K562 (cell line): ENCODE measurements around the gene MYO1E. TPM values are rescaled to one million over a fixed set of nuclear protein-coding genes. Genes with fewer than 3 reads are reported as not detected.

Experiments used
- ARHGAP35 ChIP-seq: fragments of 450-650 bp; IDR thresholded peaks from 2 replicates; pipeline ENCODE4 v1.6.1; 2018; ENCODE audit not compliant: partially characterized antibody
- CHD1 ChIP-seq: fragments of 200-600 bp; sonication (generic); IDR thresholded peaks from one replicate; pipeline ENCODE4 v1.6.1; 2012; ENCODE audit warnings: mild to moderate bottlenecking, moderate library complexity, low read length, inconsistent platforms
- GATA2 ChIP-seq: sonication (generic); formaldehyde crosslinking; IDR thresholded peaks from 2 replicates; pipeline ENCODE4 v1.4.0; 2020; ENCODE audit warnings: mild to moderate bottlenecking, missing genetic modification reagents
- HMG20B ChIP-seq: fragments of 250-450 bp; sonication (Bioruptor Pico); IDR thresholded peaks from 2 replicates; pipeline ENCODE4 v1.5.0; 2021; ENCODE audit warnings: mild to moderate bottlenecking
- IFI16 ChIP-seq: fragments of 250-450 bp; sonication (Bioruptor Pico); IDR thresholded peaks from 2 replicates; pipeline ENCODE4 v2.1.2; 2022; ENCODE audit warnings: mild to moderate bottlenecking, inconsistent platforms
- MYC ChIP-seq, 2 experiments: fragments of 250-450 bp in 1 of 2; sonication (Bioruptor Pico) in 1 of 2; IDR thresholded peaks; 2 replicates each; pipeline versions ENCODE4 v1.5.1 to v1.6.1; 2012 to 2021; ENCODE audit warnings: low read depth in 2 of 2, borderline replicate concordance in 1 of 2, improper control_type of control experiment in 1 of 2, low read length in 1 of 2, mild to moderate bottlenecking in 1 of 2, moderate library complexity in 1 of 2
- NEUROD1 ChIP-seq: fragments of 150-350 bp; IDR thresholded peaks from 2 replicates; pipeline ENCODE4 v1.6.1; 2014; ENCODE audit warnings: borderline replicate concordance, low read length, low read depth; ENCODE audit not compliant: partially characterized antibody
- TCF3 ChIP-seq: sonication (generic); formaldehyde crosslinking; IDR thresholded peaks from 2 replicates; pipeline ENCODE4 v1.4.0; 2020; ENCODE audit warnings: mild to moderate bottlenecking, missing genetic modification reagents
- ZFP1 ChIP-seq: fragments of 450-650 bp; formaldehyde crosslinking; IDR thresholded peaks from 2 replicates; pipeline ENCODE4 v1.4.0; 2020; ENCODE audit warnings: mild to moderate bottlenecking, mixed read lengths
- ZNF274 ChIP-seq: IDR thresholded peaks from 2 replicates; pipeline ENCODE4 v1.6.1; 2011; ENCODE audit warnings: low read depth, mild to moderate bottlenecking, low read length, moderate library complexity, borderline replicate concordance
- ZSCAN29 ChIP-seq: fragments of 450-650 bp; IDR thresholded peaks from 2 replicates; pipeline ENCODE4 v1.6.1; 2017
- polyA plus RNA-seq, 8 experiments: library from polyadenylated mRNA; depleted of rRNA in 4 of 8; stranded (reverse) in 5 of 8; unstranded in 3 of 8; fragments of >200 nt; fragmentation: Nextera tagmentation in 2 of 8; fragmentation: Illumina TruSeq in 1 of 8; extraction: Ambion mirVana in 2 of 8; extraction: Trizol in 1 of 8; gene quantifications; 2 replicates each; pipeline versions ENCODE4 v1.2.1 to v1.2.3, GENCODE V29; 2011 to 2014; ENCODE audit warnings: inconsistent platforms in 1 of 8, missing spikeins in 1 of 8
- total RNA-seq, 7 experiments: library from RNA; depleted of rRNA in 6 of 7; stranded (reverse); fragments of >200 nt in 6 of 7; fragmentation: Illumina TruSeq in 2 of 7; extraction: Trizol in 2 of 7; gene quantifications; 2 replicates each; pipeline versions ENCODE4 v1.2.1 to v1.2.3, GENCODE V29; 2011 to 2021; ENCODE audit warnings: low replicate concordance in 1 of 7
- TF ChIP-seq, protein P1 (sequence below): fragments of 450-650 bp; IDR thresholded peaks from 2 replicates; pipeline ENCODE4 v1.7.1; 2018; ENCODE audit warnings: mild to moderate bottlenecking, low read depth; ENCODE audit not compliant: partially characterized antibody
- TF ChIP-seq, protein P2 (sequence below): fragments of 450-650 bp; formaldehyde crosslinking; IDR thresholded peaks from 2 replicates; pipeline ENCODE4 v1.4.0; 2022; ENCODE audit warnings: missing genetic modification characterization
- TF ChIP-seq, protein P3 (sequence below), 2 experiments: fragments of 450-650 bp in 1 of 2; sonication (generic) in 1 of 2; formaldehyde crosslinking in 1 of 2; IDR thresholded peaks; 2 replicates each; pipeline versions ENCODE4 v1.7.1 to v1.9.0; 2016 to 2022; ENCODE audit warnings: inconsistent platforms in 1 of 2, mild to moderate bottlenecking in 1 of 2, missing genetic modification reagents in 1 of 2

The MYO1E gene
- total and polyA plus RNA-seq, 9 of the 15 experiments (the other 6 are each of a cell fraction or from before 2014, with no cell fraction given) = under 0.01 to 0.44 (median 0.01) TPM; not detected in 6

DNA sequence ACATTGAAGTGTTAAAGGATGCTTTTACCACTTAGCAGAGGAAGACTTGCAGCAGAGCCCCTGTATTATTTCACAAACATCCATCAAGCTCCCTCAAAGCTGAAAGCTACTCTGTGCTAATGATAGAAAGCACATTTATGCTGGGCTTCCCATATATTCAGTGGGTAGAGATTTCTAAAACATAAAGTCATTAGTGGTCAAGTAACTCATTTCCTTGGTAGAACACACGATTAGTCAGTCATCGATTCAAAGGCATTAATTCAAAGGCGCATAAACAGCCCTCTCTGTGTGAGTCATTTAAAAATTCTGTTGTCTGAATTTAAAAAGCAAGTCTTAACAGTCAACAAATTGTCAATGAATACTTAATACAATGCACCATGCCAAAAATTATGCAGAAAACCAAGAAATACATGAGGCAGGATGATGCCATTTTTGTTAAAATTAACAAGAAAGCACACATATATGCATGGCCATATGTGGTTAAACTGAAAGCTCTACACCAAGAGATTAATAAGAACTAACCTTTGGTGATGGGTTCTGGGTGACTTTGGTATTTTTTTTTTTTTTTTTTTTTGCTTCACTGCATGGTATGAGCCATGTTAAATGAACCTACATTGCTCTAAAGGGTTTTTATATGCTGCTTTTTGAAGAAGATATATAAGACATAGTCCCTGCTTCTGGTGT, 104.4 kb downstream of the MYO1E start (continued):
- TF ChIP-seq, protein P1, sequence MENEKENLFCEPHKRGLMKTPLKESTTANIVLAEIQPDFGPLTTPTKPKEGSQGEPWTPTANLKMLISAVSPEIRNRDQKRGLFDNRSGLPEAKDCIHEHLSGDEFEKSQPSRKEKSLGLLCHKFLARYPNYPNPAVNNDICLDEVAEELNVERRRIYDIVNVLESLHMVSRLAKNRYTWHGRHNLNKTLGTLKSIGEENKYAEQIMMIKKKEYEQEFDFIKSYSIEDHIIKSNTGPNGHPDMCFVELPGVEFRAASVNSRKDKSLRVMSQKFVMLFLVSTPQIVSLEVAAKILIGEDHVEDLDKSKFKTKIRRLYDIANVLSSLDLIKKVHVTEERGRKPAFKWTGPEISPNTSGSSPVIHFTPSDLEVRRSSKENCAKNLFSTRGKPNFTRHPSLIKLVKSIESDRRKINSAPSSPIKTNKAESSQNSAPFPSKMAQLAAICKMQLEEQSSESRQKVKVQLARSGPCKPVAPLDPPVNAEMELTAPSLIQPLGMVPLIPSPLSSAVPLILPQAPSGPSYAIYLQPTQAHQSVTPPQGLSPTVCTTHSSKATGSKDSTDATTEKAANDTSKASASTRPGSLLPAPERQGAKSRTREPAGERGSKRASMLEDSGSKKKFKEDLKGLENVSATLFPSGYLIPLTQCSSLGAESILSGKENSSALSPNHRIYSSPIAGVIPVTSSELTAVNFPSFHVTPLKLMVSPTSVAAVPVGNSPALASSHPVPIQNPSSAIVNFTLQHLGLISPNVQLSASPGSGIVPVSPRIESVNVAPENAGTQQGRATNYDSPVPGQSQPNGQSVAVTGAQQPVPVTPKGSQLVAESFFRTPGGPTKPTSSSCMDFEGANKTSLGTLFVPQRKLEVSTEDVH = no peak
- TF ChIP-seq NEUROD1 = no peak
- no peak for TF ChIP-seq GATA2 (CRISPR knock-in tag)
- TF ChIP-seq MYC (IDR thresholded peaks at IDR 0.05; ENCODE audit: low read depth, low read length) = no peak
- TF ChIP-seq MYC (CRISPR knock-in tag; IDR thresholded peaks at IDR 0.05; ENCODE audit: borderline replicate concordance, low read depth) = no peak
- TF ChIP-seq, protein P2, sequence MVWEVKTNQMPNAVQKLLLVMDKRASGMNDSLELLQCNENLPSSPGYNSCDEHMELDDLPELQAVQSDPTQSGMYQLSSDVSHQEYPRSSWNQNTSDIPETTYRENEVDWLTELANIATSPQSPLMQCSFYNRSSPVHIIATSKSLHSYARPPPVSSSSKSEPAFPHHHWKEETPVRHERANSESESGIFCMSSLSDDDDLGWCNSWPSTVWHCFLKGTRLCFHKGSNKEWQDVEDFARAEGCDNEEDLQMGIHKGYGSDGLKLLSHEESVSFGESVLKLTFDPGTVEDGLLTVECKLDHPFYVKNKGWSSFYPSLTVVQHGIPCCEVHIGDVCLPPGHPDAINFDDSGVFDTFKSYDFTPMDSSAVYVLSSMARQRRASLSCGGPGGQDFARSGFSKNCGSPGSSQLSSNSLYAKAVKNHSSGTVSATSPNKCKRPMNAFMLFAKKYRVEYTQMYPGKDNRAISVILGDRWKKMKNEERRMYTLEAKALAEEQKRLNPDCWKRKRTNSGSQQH (CRISPR knock-in tag) = no peak
- no peak for TF ChIP-seq ZFP1 (CRISPR knock-in tag)
- TF ChIP-seq, protein P3, sequence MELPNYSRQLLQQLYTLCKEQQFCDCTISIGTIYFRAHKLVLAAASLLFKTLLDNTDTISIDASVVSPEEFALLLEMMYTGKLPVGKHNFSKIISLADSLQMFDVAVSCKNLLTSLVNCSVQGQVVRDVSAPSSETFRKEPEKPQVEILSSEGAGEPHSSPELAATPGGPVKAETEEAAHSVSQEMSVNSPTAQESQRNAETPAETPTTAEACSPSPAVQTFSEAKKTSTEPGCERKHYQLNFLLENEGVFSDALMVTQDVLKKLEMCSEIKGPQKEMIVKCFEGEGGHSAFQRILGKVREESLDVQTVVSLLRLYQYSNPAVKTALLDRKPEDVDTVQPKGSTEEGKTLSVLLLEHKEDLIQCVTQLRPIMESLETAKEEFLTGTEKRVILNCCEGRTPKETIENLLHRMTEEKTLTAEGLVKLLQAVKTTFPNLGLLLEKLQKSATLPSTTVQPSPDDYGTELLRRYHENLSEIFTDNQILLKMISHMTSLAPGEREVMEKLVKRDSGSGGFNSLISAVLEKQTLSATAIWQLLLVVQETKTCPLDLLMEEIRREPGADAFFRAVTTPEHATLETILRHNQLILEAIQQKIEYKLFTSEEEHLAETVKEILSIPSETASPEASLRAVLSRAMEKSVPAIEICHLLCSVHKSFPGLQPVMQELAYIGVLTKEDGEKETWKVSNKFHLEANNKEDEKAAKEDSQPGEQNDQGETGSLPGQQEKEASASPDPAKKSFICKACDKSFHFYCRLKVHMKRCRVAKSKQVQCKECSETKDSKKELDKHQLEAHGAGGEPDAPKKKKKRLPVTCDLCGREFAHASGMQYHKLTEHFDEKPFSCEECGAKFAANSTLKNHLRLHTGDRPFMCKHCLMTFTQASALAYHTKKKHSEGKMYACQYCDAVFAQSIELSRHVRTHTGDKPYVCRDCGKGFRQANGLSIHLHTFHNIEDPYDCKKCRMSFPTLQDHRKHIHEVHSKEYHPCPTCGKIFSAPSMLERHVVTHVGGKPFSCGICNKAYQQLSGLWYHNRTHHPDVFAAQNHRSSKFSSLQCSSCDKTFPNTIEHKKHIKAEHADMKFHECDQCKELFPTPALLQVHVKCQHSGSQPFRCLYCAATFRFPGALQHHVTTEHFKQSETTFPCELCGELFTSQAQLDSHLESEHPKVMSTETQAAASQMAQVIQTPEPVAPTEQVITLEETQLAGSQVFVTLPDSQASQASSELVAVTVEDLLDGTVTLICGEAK (IDR thresholded peaks at IDR 0.05) = no peak
- TF ChIP-seq, protein P3 (CRISPR knock-in tag; IDR thresholded peaks at IDR 0.05) = no peak
- TF ChIP-seq ZSCAN29 = no peak
- TF ChIP-seq HMG20B (CRISPR knock-in tag) = no peak
- TF ChIP-seq ARHGAP35 = no peak
- no peak for TF ChIP-seq IFI16 (CRISPR knock-in tag)
- TF ChIP-seq TCF3 (CRISPR knock-in tag) = no peak
- TF ChIP-seq ZNF274 = no peak
- TF ChIP-seq CHD1 = no peak
